Activated CD4-positive, alpha-beta memory T cell treated with anti-CD3 and anti-CD28 coated beads, Interleukin-2, amount 10 ng/mL, durations not matched to agents 7 days and 5 days (primary cell): ENCODE measurements around the gene SHC1. TPM values are rescaled to one million over a fixed set of nuclear protein-coding genes. Genes with fewer than 3 reads are reported as not detected.

ENCODE experiments used
- CTCF ChIA-PET: fragments of 350-600 bp; sonication (Branson Sonifier 250); formaldehyde crosslinking; loops from one replicate; lab custom pipeline; 2021; ENCODE audit warnings: antibody characterized with exemption, inconsistent platforms; lab: Charles Lee
- POLR2A ChIA-PET: fragments of 350-600 bp; sonication (Branson Sonifier 250); formaldehyde crosslinking; loops from one replicate; lab custom pipeline; 2021; ENCODE audit warnings: antibody characterized with exemption; lab: Charles Lee
- DNase-seq: peaks from one replicate; pipeline ENCODE4 v3.0.0-alpha.2; 2020
- H3K27ac Mint-ChIP-seq: one replicate; pipeline ENCODE4 v1.8.0; 2021; ENCODE audit warnings: mild to moderate bottlenecking, mixed read lengths
- H3K27me3 Mint-ChIP-seq: one replicate; pipeline ENCODE4 v1.8.0; 2021; ENCODE audit warnings: mixed read lengths
- H3K36me3 Mint-ChIP-seq: one replicate; pipeline ENCODE4 v1.8.0; 2021; ENCODE audit warnings: low read depth, mixed read lengths
- H3K4me1 Mint-ChIP-seq: one replicate; pipeline ENCODE4 v1.8.0; 2021; ENCODE audit warnings: mixed read lengths
- H3K4me3 Mint-ChIP-seq: one replicate; pipeline ENCODE4 v1.8.0; 2021; ENCODE audit warnings: mild to moderate bottlenecking, mixed read lengths
- H3K9me3 Mint-ChIP-seq: one replicate; pipeline ENCODE4 v1.8.0; 2021; ENCODE audit warnings: mixed read lengths
- total RNA-seq, 2 experiments: library from RNA; stranded (reverse); gene quantifications; one replicate each; pipeline ENCODE4 v1.2.3, GENCODE V29; 2021

Gene SHC1
- total RNA-seq, 2 experiments from 2014 or later, result 80.7 to 80.8 TPM

GRCh38 chr1:154951901-154952657, 18.5 kb downstream of the SHC1 start:
- peak; percentile 69 for DNase-seq
- Mint-ChIP-seq H3K27me3 (no peaks in the 10 kb centered on the region), H3K27ac (peak overlapping the region; percentile 97), H3K4me1 (peaks cover 73% of the 10 kb centered on the region), H3K9me3 (no peaks in the 10 kb centered on the region), H3K36me3 (peaks cover 60% of the 10 kb centered on the region), H3K4me3 (peak overlapping the region; percentile 96)
- POLR2A ChIA-PET, result interaction anchor here (0.9 to 3.5 kb wide), 9 partner anchors 9 to 343 kb away, joined by 3 to 21 read pairs (median 4); partner anchors contain the start of genes CKS1B, FLAD1 and PYGO2
- CTCF ChIA-PET, result interaction anchor here (0.7 to 1.7 kb wide), 9 partner anchors 15 to 393 kb away, joined by 3 to 10 read pairs (median 4); partner anchors contain the start of genes CKS1B, FLAD1 and PMVK

GRCh38 chr1:154948079-154948478, 22.5 kb downstream of the SHC1 start:
- POLR2A ChIA-PET, result interaction anchor here (1.3 to 1.5 kb wide), 3 partner anchors 10 to 25 kb away, joined by 3 to 4 read pairs (median 3); partner anchors contain the start of gene PMVK

GRCh38 chr1:154945962-154946850, 24.3 kb downstream of the SHC1 start:
- no peak for DNase-seq
- Mint-ChIP-seq H3K4me1 (peaks cover 59% of the 10 kb centered on the region), H3K9me3 (no peaks in the 10 kb centered on the region), H3K36me3 (peaks cover 43% of the 10 kb centered on the region), H3K4me3 (no peak overlapping the region), H3K27me3 (no peaks in the 10 kb centered on the region), H3K27ac (no peak overlapping the region)
- ChIA-PET CTCF (interaction anchor here (0.5 to 1.2 kb wide), 6 partner anchors 10 to 387 kb away, joined by 3 read pairs; partner anchors contain the start of gene PBXIP1), POLR2A (interaction anchor here (1.1 to 2.6 kb wide), 6 partner anchors 9 to 104 kb away, joined by 3 to 17 read pairs (median 4); partner anchors contain the start of genes CKS1B and PMVK)

More at GRCh38 chr1:154948079-154948478, 22.5 kb downstream of the SHC1 start:
- Mint-ChIP-seq H3K27me3 (no peaks in the 10 kb centered on the region), H3K9me3 (no peaks in the 10 kb centered on the region), H3K4me1 (peaks cover 59% of the 10 kb centered on the region), H3K27ac (no peak overlapping the region), H3K36me3 (peaks cover 59% of the 10 kb centered on the region), H3K4me3 (no peak overlapping the region)
- no peak for DNase-seq
- CTCF ChIA-PET, result no interaction called here

GRCh38 chr1:154945160-154945961, 25.2 kb downstream of the SHC1 start:
- Mint-ChIP-seq H3K9me3 (no peaks in the 10 kb centered on the region), H3K4me3 (no peak overlapping the region), H3K27me3 (no peaks in the 10 kb centered on the region), H3K36me3 (peaks cover 41% of the 10 kb centered on the region), H3K4me1 (peaks cover 59% of the 10 kb centered on the region), H3K27ac (no peak overlapping the region)
- ChIA-PET POLR2A (interaction anchor here (1.1 to 2.6 kb wide), 6 partner anchors 9 to 105 kb away, joined by 3 to 17 read pairs (median 4); partner anchors contain the start of genes CKS1B and PMVK), CTCF (interaction anchor here (0.8 to 1.4 kb wide), 5 partner anchors 10 to 386 kb away, joined by 3 to 4 read pairs (median 3); partner anchors contain the start of genes PBXIP1 and SHC1)
- no peak for DNase-seq

GRCh38 chr1:154944401-154945159, 26.0 kb downstream of the SHC1 start:
- no peaks in the 10 kb centered on the region for H3K9me3 Mint-ChIP-seq
- H3K4me1 Mint-ChIP-seq, result peaks cover 62% of the 10 kb centered on the region
- peaks cover 39% of the 10 kb centered on the region for H3K36me3 Mint-ChIP-seq
- H3K27ac Mint-ChIP-seq, result peak overlapping the region; percentile 96
- DNase-seq, result no peak
- ChIA-PET CTCF (interaction anchor here (0.6 to 1.7 kb wide), 14 partner anchors 9 to 465 kb away, joined by 3 to 11 read pairs (median 3); partner anchors contain the start of gene SHC1), POLR2A (interaction anchor here (0.8 to 2.6 kb wide), 5 partner anchors 8 to 320 kb away, joined by 3 to 17 read pairs (median 4); partner anchors contain the start of gene PMVK)
- H3K4me3 Mint-ChIP-seq, result no peak overlapping the region
- H3K27me3 Mint-ChIP-seq, result no peaks in the 10 kb centered on the region

GRCh38 chr1:154943649-154944400, 26.7 kb downstream of the SHC1 start:
- peak overlapping the region; percentile 96 for H3K27ac Mint-ChIP-seq
- no peaks in the 10 kb centered on the region for H3K9me3 Mint-ChIP-seq
- no peaks in the 10 kb centered on the region for H3K27me3 Mint-ChIP-seq
- ChIA-PET CTCF (interaction anchor here (0.7 to 1.7 kb wide), 12 partner anchors 16 to 512 kb away, joined by 3 to 11 read pairs (median 4); partner anchors contain the start of gene SHC1), POLR2A (interaction anchor here (0.8 to 1.4 kb wide), 3 partner anchors 7 to 320 kb away, joined by 3 to 4 read pairs (median 3); partner anchors contain the start of gene PMVK)
- peaks cover 34% of the 10 kb centered on the region for H3K36me3 Mint-ChIP-seq
- DNase-seq, result peak; percentile 53
- peak overlapping the region; percentile 63 for H3K4me3 Mint-ChIP-seq
- peaks cover 67% of the 10 kb centered on the region for H3K4me1 Mint-ChIP-seq

- DNase-seq, result no peak
- ChIA-PET CTCF (interaction anchor here (0.8 to 1.0 kb wide), 2 partner anchors 20 to 57 kb away, joined by 3 read pairs; partner anchors contain the start of gene PYGO2), POLR2A (interaction anchor here (0.9 to 1.6 kb wide), 7 partner anchors 15 to 760 kb away, joined by 3 to 7 read pairs (median 3); partner anchors contain the start of genes CKS1B, FLAD1 and SHC1)
- Mint-ChIP-seq H3K4me3 (peak overlapping the region; percentile 63), H3K36me3 (peaks cover 21% of the 10 kb centered on the region), H3K27ac (peak overlapping the region; percentile 96), H3K4me1 (peaks cover 77% of the 10 kb centered on the region), H3K27me3 (no peaks in the 10 kb centered on the region), H3K9me3 (no peaks in the 10 kb centered on the region)
Measured at GRCh38 chr1:154941333-154942013, 29.1 kb downstream of the SHC1 start.

- ChIA-PET CTCF (interaction anchor here (0.8 to 1.0 kb wide), 2 partner anchors 20 to 58 kb away, joined by 3 read pairs; partner anchors contain the start of gene PYGO2), POLR2A (interaction anchor here (0.9 to 1.6 kb wide), 8 partner anchors 15 to 759 kb away, joined by 3 to 7 read pairs (median 3); partner anchors contain the start of genes CKS1B, FLAD1 and SHC1)
- Mint-ChIP-seq H3K9me3 (no peaks in the 10 kb centered on the region), H3K27me3 (no peaks in the 10 kb centered on the region), H3K4me1 (peaks cover 76% of the 10 kb centered on the region), H3K27ac (peak overlapping the region; percentile 96), H3K36me3 (peaks cover 18% of the 10 kb centered on the region), H3K4me3 (no peak overlapping the region)
- peak; percentile 39 for DNase-seq
Measured at GRCh38 chr1:154940651-154941194, 29.8 kb downstream of the SHC1 start.

- no peak for DNase-seq
- ChIA-PET CTCF (interaction anchor here (0.5 to 1.0 kb wide), 3 partner anchors 21 to 145 kb away, joined by 3 to 4 read pairs (median 4); partner anchors contain the start of gene PYGO2), POLR2A (interaction anchor here (0.9 to 1.6 kb wide), 7 partner anchors 14 to 758 kb away, joined by 3 to 7 read pairs (median 3); partner anchors contain the start of genes CKS1B, FLAD1 and SHC1)
- Mint-ChIP-seq H3K27me3 (no peaks in the 10 kb centered on the region), H3K4me3 (no peak overlapping the region), H3K4me1 (peaks cover 81% of the 10 kb centered on the region), H3K36me3 (peaks cover 16% of the 10 kb centered on the region), H3K27ac (peak overlapping the region; percentile 96), H3K9me3 (no peaks in the 10 kb centered on the region)
Measured at GRCh38 chr1:154940213-154940560, 30.4 kb downstream of the SHC1 start.
